ENCODE data around the gene EDN1. TPM values are rescaled to one million over a fixed set of nuclear protein-coding genes. Genes with fewer than 3 reads are reported as not detected.
A peak's percentile ranks its signal among the peaks of the same experiment; 100 is the strongest.

EDN1 gene
- total and polyA plus RNA-seq, 5 donors: 1.3 to 5.8 (median 2.2) TPM

DNA sequence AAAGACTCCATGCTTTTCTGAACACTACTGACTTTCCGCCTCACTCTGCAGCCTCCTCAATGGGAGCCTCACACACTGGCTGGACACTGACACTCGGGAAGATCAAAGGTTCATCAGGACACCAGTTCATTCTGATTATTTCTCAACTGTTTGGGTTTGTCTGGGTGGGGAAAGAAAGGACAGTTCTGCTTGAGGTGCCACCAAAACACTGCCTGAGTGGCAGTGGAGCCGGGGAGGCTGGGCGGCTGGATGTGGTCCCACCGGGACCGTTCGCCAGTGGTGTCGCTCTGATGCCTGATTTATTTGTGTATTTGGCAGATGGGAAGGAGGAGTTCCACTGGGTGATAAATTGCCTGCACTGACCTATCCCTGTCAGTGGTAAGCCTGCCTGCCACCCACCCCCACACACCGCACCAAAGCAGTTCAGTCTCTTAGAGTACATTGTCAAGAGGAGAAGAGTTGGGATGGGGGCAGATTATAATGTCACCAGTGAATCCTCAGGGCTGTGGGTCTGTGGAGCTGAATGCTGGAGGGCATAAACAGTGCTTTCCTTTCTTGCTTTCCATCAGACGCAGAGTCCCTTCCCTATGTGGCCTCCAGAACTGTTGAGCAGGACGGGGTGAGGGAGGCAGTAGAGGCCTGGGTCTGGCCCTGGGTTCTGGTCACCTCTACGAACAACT is 49.8 kb downstream of the EDN1 start:
- Histone ChIP-seq H3K27ac (ENCODE audit: low read length) (no peak overlapping the region), H3K4me1 (ENCODE audit: control insufficient read depth, insufficient read depth, low read length) (no peaks in the 10 kb centered on the region), H3K27me3 (ENCODE audit: control insufficient read depth, insufficient read depth) (no peaks in the 10 kb centered on the region), H3K9me3 (ENCODE audit: control insufficient read depth, low read length) (no peaks in the 10 kb centered on the region), H3K4me3 (ENCODE audit: low read length) (no peak overlapping the region)
- intact Hi-C loops (cut with DNase I): no loop called here
- DNase-seq (no peak), ATAC-seq (no peak)
- WGBS: 85% methylated on average over 12 of the region's 12 CpGs

DNA sequence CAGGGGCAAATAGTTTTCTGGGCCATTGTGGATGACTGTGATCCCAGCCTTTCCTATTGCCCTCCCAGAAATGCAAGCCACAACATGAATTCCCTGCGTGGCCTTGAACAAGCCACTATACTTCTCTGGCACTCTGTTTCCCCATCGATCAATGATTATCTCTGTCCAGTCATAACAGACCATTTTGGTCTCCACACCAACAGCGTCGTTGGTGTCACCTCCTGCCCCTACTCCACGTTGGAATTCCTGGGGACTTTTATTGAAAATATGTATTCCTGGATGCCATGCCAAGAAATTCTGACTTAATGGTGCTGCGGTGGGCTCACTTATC is 50.3 kb downstream of the EDN1 start:
- no peak overlapping the region for H3K4me3 ChIP-seq (ENCODE audit: low read length)
- no peak for ATAC-seq
- intact Hi-C loops (cut with DNase I): no loop called here
- no peaks in the 10 kb centered on the region for H3K9me3 ChIP-seq (ENCODE audit: control insufficient read depth, low read length)
- H3K27ac ChIP-seq (ENCODE audit: low read length): no peak overlapping the region
- no peak for DNase-seq
- no peaks in the 10 kb centered on the region for H3K4me1 ChIP-seq (ENCODE audit: control insufficient read depth, insufficient read depth, low read length)
- WGBS: 81% methylated on average over 6 of the region's 6 CpGs
- H3K27me3 ChIP-seq (ENCODE audit: control insufficient read depth, insufficient read depth): no peaks in the 10 kb centered on the region

DNA sequence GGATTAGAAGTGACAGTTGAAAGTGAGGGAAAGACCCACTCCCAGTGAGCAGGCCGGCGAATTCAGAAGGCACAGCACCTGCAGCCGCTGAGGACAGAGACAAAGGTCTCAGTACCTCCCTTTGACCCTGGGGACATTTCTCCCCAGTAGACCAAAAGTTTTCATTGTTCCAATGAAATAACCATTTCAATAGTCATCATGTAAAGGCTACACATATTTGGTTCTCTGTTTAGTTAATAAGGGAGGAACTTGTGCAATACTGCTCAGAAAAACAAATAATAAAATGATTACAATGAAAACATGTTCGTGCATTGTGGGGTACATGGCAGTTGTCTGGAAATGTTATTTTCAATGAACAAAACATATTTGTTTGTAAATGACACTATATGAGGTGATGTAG is 52.5 kb downstream of the EDN1 start:
- 84% methylated on average over 4 of the region's 4 CpGs for WGBS
- no peak overlapping the region for H3K27ac ChIP-seq (ENCODE audit: low read length)
- peaks cover 3% of the 10 kb centered on the region for H3K4me1 ChIP-seq (ENCODE audit: control insufficient read depth, insufficient read depth, low read length)
- H3K4me3 ChIP-seq (ENCODE audit: low read length): no peak overlapping the region
- ATAC-seq: no peak
- H3K27me3 ChIP-seq (ENCODE audit: control insufficient read depth, insufficient read depth): no peaks in the 10 kb centered on the region
- no peak for DNase-seq
- intact Hi-C loops (cut with DNase I): no loop called here
- H3K9me3 ChIP-seq (ENCODE audit: control insufficient read depth, low read length): no peaks in the 10 kb centered on the region

- Histone ChIP-seq H3K27me3 (ENCODE audit: control insufficient read depth, insufficient read depth) (no peaks in the 10 kb centered on the region), H3K4me1 (ENCODE audit: control insufficient read depth, insufficient read depth, low read length) (peaks cover 3% of the 10 kb centered on the region), H3K27ac (ENCODE audit: low read length) (no peak overlapping the region), H3K9me3 (ENCODE audit: control insufficient read depth, low read length) (no peaks in the 10 kb centered on the region), H3K4me3 (ENCODE audit: low read length) (no peak overlapping the region)
- DNase-seq (no peak), ATAC-seq (no peak)
- intact Hi-C loops (cut with DNase I): no loop called here
- WGBS: 83% methylated on average over 5 of the region's 5 CpGs
Measured at GRCh38 chr6:12343122-12343439, 52.9 kb downstream of the EDN1 start.

DNA sequence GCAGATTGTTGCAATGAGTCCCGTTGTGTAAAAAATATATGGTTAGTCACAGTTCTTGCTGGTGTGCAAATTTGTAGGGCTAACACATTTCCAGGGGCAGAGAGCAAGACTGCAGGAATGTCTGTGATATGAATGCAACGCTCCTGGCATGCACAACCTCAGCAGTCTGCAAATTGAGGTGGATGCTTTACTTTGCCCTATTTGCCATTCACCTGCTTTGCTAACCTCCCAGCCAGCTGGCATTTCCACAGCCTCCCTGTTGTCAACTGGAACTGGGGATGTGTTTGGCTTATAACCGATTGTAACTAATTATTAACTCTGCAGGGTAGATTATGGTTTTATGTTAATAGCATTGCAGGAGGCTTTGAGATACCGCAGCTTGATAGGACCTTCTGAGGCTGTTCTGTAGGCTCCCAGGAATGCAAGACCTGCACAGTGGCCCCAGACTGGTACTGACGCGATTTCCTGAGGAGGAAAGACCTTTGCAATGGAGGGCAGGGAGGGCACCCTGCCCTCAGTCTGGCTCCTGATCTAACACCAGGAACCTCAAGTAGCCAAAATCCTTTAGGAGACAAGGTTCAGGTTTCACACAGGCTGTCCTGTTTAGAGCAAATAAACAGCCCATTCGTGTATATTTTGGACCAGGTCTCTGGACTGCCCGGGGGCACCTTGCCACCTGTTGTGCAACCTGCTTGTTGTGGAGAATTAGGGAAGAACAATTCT is 53.4 kb downstream of the EDN1 start:
- intact Hi-C loops (cut with DNase I): no loop called here
- no peaks in the 10 kb centered on the region for H3K27me3 ChIP-seq (ENCODE audit: control insufficient read depth, insufficient read depth)
- no peaks in the 10 kb centered on the region for H3K9me3 ChIP-seq (ENCODE audit: control insufficient read depth, low read length)
- 73% methylated on average over 8 of the region's 8 CpGs for WGBS
- no peak overlapping the region for H3K4me3 ChIP-seq (ENCODE audit: low read length)
- DNase-seq (no peak), ATAC-seq (no peak)
- no peak overlapping the region for H3K27ac ChIP-seq (ENCODE audit: low read length)
- H3K4me1 ChIP-seq (ENCODE audit: control insufficient read depth, insufficient read depth, low read length): peaks cover 5% of the 10 kb centered on the region

GRCh38 chr6:12344296-12344695 is 54.1 kb downstream of the EDN1 start:
- H3K27ac ChIP-seq (ENCODE audit: low read length): no peak overlapping the region
- 97% methylated on average over 5 of the region's 5 CpGs for WGBS
- DNase-seq (no peak), ATAC-seq (no peak)
- H3K27me3 ChIP-seq (ENCODE audit: control insufficient read depth, insufficient read depth): no peaks in the 10 kb centered on the region
- intact Hi-C loops (cut with DNase I): no loop called here
- peaks cover 6% of the 10 kb centered on the region for H3K4me1 ChIP-seq (ENCODE audit: control insufficient read depth, insufficient read depth, low read length)
- H3K4me3 ChIP-seq (ENCODE audit: low read length): no peak overlapping the region
- H3K9me3 ChIP-seq (ENCODE audit: control insufficient read depth, low read length): no peaks in the 10 kb centered on the region

DNA sequence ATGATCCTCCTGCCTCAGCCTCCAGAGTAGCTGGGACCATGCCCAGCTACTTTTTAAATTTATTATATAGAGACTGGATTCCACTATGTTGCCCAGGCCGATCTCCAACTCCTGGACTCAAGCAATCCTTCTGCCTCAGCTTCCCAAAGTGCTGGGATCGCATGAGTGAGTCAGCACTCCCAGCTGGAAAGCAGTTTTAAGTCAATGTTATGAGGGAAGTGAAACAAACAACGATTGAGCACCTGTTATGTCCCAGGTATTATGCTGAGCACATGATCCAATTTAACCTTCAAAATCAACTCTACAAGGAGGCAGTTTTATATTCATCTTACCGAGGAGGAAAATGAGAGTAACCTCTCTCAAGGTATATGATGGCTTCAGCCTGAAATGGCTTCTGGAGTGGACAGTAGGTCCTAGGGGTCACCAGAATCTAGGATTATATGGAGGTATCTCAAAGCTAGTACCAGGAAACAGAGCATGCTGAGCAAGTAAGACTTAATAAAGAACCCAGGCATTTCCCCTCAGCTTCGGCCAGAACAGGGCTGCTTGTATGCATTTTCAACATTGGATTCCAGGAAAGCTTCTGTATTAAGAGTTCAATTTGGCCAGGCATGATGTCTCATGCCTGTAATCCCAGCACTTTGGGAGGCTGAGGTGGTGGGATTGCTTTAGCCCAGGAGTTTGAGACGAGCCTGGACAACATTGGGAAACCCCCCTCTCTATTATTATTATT is 55.0 kb downstream of the EDN1 start:
- Histone ChIP-seq H3K27ac (ENCODE audit: low read length) (no peak overlapping the region), H3K4me1 (ENCODE audit: control insufficient read depth, insufficient read depth, low read length) (peaks cover 6% of the 10 kb centered on the region), H3K27me3 (ENCODE audit: control insufficient read depth, insufficient read depth) (no peaks in the 10 kb centered on the region), H3K9me3 (ENCODE audit: control insufficient read depth, low read length) (no peaks in the 10 kb centered on the region), H3K4me3 (ENCODE audit: low read length) (no peak overlapping the region)
- DNase-seq (no peak), ATAC-seq (peak in 1 of 2 donors; percentile 49)
- WGBS: 73% methylated on average over 6 of the region's 6 CpGs
- intact Hi-C loops (cut with DNase I): no loop called here

DNA sequence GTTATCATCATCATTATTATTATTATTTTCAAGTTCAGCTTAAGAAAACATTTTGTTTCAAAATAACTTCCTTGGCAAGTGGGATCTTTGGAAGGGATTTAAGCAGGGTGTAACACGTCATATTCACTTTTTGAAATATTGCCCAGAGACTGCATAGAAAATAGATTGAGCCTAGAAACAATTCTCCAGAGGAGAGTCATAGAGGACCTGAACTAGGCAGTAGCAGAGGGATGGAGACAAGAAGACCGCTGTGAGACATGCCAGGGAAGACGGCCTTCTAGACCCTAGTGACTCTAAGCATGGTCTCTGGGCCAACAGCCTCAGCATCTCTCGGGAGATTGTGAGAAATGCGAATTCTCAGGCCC is 55.5 kb downstream of the EDN1 start:
- intact Hi-C loops (cut with DNase I): no loop called here
- no peak overlapping the region for H3K27ac ChIP-seq (ENCODE audit: low read length)
- ATAC-seq (peak; percentile 28 to 68), DNase-seq (peak in 1 of 3 donors; percentile 56)
- H3K4me3 ChIP-seq (ENCODE audit: low read length): no peak overlapping the region
- peaks cover 6% of the 10 kb centered on the region for H3K4me1 ChIP-seq (ENCODE audit: control insufficient read depth, insufficient read depth, low read length)
- no peaks in the 10 kb centered on the region for H3K9me3 ChIP-seq (ENCODE audit: control insufficient read depth, low read length)
- no peaks in the 10 kb centered on the region for H3K27me3 ChIP-seq (ENCODE audit: control insufficient read depth, insufficient read depth)
- WGBS: 66% methylated on average over 5 of the region's 5 CpGs

Data from right cardiac atrium (tissue), 5 donors.